Measurements from ENCODE around the gene DDX5.
A peak's percentile ranks its signal among the peaks of the same experiment; 100 is the strongest.

The DDX5 gene

GRCh38 chr17:64506201-64506575 is at the start of gene DDX5:
DDX5 (minus strand) TSS chr17:64506289; CDS start chr17:64506119, 170 bp downstream.
- DNase-seq (ENCODE audit: low read depth in 2 of 2) = peak; percentile 95 to 97

- DNase-seq (ENCODE audit: low read depth in 2 of 2) = no peak
Observed at GRCh38 chr17:64555281-64555680, 49.2 kb upstream of the DDX5 start.

GRCh38 chr17:64554028-64554637 is 48.0 kb upstream of the DDX5 start:
- DNase-seq (ENCODE audit: low read depth in 2 of 2) = no peak

- no peak for DNase-seq (ENCODE audit: low read depth in 2 of 2)
Observed at GRCh38 chr17:64551461-64551860, 45.4 kb upstream of the DDX5 start.

- DNase-seq (ENCODE audit: low read depth in 2 of 2) = no peak
Observed at GRCh38 chr17:64547319-64547718, 41.2 kb upstream of the DDX5 start.

GRCh38 chr17:64546716-64547115 is 40.6 kb upstream of the DDX5 start:
- DNase-seq (ENCODE audit: low read depth in 2 of 2) = no peak

GRCh38 chr17:64544742-64545141 is 38.7 kb upstream of the DDX5 start:
- DNase-seq (ENCODE audit: low read depth in 2 of 2) = no peak

- no peak for DNase-seq (ENCODE audit: low read depth in 2 of 2)
Observed at GRCh38 chr17:64540118-64540776, 34.2 kb upstream of the DDX5 start.

GRCh38 chr17:64538508-64539130 is 32.5 kb upstream of the DDX5 start:
- DNase-seq (ENCODE audit: low read depth in 2 of 2) = no peak

GRCh38 chr17:64537488-64537887 is 31.4 kb upstream of the DDX5 start:
- DNase-seq (ENCODE audit: low read depth in 2 of 2) = no peak

- no peak for DNase-seq (ENCODE audit: low read depth in 2 of 2)
Observed at GRCh38 chr17:64536913-64537312, 30.8 kb upstream of the DDX5 start.

GRCh38 chr17:64535357-64535756 is 29.3 kb upstream of the DDX5 start:
- no peak for DNase-seq (ENCODE audit: low read depth in 2 of 2)

GRCh38 chr17:64534187-64534586 is 28.1 kb upstream of the DDX5 start:
- DNase-seq (ENCODE audit: low read depth in 2 of 2) = no peak

- DNase-seq (ENCODE audit: low read depth in 2 of 2) = no peak
Observed at GRCh38 chr17:64533784-64534183, 27.7 kb upstream of the DDX5 start.

- no peak for DNase-seq (ENCODE audit: low read depth in 2 of 2)
Observed at GRCh38 chr17:64532409-64532808, 26.3 kb upstream of the DDX5 start.

GRCh38 chr17:64531955-64532371 is 25.9 kb upstream of the DDX5 start:
- DNase-seq (ENCODE audit: low read depth in 2 of 2) = no peak

- no peak for DNase-seq (ENCODE audit: low read depth in 2 of 2)
Observed at GRCh38 chr17:64529221-64529620, 23.1 kb upstream of the DDX5 start.

- no peak for DNase-seq (ENCODE audit: low read depth in 2 of 2)
Observed at GRCh38 chr17:64527914-64528313, 21.8 kb upstream of the DDX5 start.

- no peak for DNase-seq (ENCODE audit: low read depth in 2 of 2)
Observed at GRCh38 chr17:64520359-64520758, 14.3 kb upstream of the DDX5 start.

GRCh38 chr17:64519601-64520000 is 13.5 kb upstream of the DDX5 start:
- DNase-seq (ENCODE audit: low read depth in 2 of 2) = no peak

- no peak for DNase-seq (ENCODE audit: low read depth in 2 of 2)
Observed at GRCh38 chr17:64515829-64516228, 9.7 kb upstream of the DDX5 start.

- no peak for DNase-seq (ENCODE audit: low read depth in 2 of 2)
Observed at GRCh38 chr17:64515419-64515818, 9.3 kb upstream of the DDX5 start.

GRCh38 chr17:64509179-64509578 is 3.1 kb upstream of the DDX5 start:
- DNase-seq (ENCODE audit: low read depth in 2 of 2) = no peak
